Activated naive CD4-positive, alpha-beta T cell treated with anti-CD3 and anti-CD28 coated beads, Interleukin-2, amount 10 ng/mL, durations not matched to agents 5 hours and 36 hours (primary cell): ENCODE results near the gene TPD52L3. TPM values are rescaled to one million over a fixed set of nuclear protein-coding genes. Genes with fewer than 3 reads are reported as not detected.

Source experiments
- total RNA-seq, 2 experiments: library from RNA; stranded (reverse); gene quantifications; one replicate each; pipeline ENCODE4 v1.2.3, GENCODE V29; 2021

TPD52L3 gene
- total RNA-seq, result not detected

GRCh38 chr9:6328103-6328502 is at the start of gene TPD52L3:
Gene TPD52L3 (plus strand): TSS chr9:6328375. CDS start chr9:6328596, 221 bp downstream.

Other genes with a start within 250 kb of the TPD52L3 start
- gene IL33, start 112.6 kb upstream of the TPD52L3 start, total RNA-seq, result not detected
- gene UHRF2, start 84.8 kb downstream of the TPD52L3 start, total RNA-seq, result 10 to 100 TPM; 69.0 to 77.0 TPM